Measurements from ENCODE around the gene PCSK2.

Gene PCSK2

GRCh38 chr20:17439616-17440296 lies 212.9 kb downstream of the PCSK2 start:
- Histone ChIP-seq H3K4me3 (ENCODE audit: severe bottlenecking) (no peak overlapping the region), H3K9me3 (ENCODE audit: severe bottlenecking) (no peaks in the 10 kb centered on the region), H3K4me1 (ENCODE audit: insufficient read depth, poor library complexity, severe bottlenecking) (no peaks in the 10 kb centered on the region), H3K27me3 (ENCODE audit: insufficient read depth, poor library complexity, severe bottlenecking) (peaks cover 7% of the 10 kb centered on the region), H3K36me3 (ENCODE audit: low read depth) (no peaks in the 10 kb centered on the region), H3K27ac (ENCODE audit: poor library complexity, severe bottlenecking) (no peak overlapping the region)
- no peak for TF ChIP-seq CTCF (IDR thresholded peaks at IDR 0.05; ENCODE audit: poor library complexity, severe bottlenecking)
- no peak for DNase-seq (ENCODE audit: low spot score)
- ATAC-seq (ENCODE audit: low read depth), result no peak

GRCh38 chr20:17441745-17442144 lies 214.9 kb downstream of the PCSK2 start:
- peaks cover 4% of the 10 kb centered on the region for H3K27me3 ChIP-seq (ENCODE audit: insufficient read depth, poor library complexity, severe bottlenecking)
- no peaks in the 10 kb centered on the region for H3K36me3 ChIP-seq (ENCODE audit: low read depth)
- no peak for DNase-seq (ENCODE audit: low spot score)
- no peaks in the 10 kb centered on the region for H3K9me3 ChIP-seq (ENCODE audit: severe bottlenecking)
- no peak overlapping the region for H3K27ac ChIP-seq (ENCODE audit: poor library complexity, severe bottlenecking)
- no peak overlapping the region for H3K4me3 ChIP-seq (ENCODE audit: severe bottlenecking)
- H3K4me1 ChIP-seq (ENCODE audit: insufficient read depth, poor library complexity, severe bottlenecking), result no peaks in the 10 kb centered on the region
- no peak for TF ChIP-seq CTCF (IDR thresholded peaks at IDR 0.05; ENCODE audit: poor library complexity, severe bottlenecking)
- ATAC-seq (ENCODE audit: low read depth), result no peak

GRCh38 chr20:17442588-17442987 lies 215.7 kb downstream of the PCSK2 start:
- Histone ChIP-seq H3K4me3 (ENCODE audit: severe bottlenecking) (no peak overlapping the region), H3K36me3 (ENCODE audit: low read depth) (no peaks in the 10 kb centered on the region), H3K27me3 (ENCODE audit: insufficient read depth, poor library complexity, severe bottlenecking) (peaks cover 6% of the 10 kb centered on the region), H3K9me3 (ENCODE audit: severe bottlenecking) (no peaks in the 10 kb centered on the region), H3K4me1 (ENCODE audit: insufficient read depth, poor library complexity, severe bottlenecking) (no peaks in the 10 kb centered on the region), H3K27ac (ENCODE audit: poor library complexity, severe bottlenecking) (no peak overlapping the region)
- TF ChIP-seq CTCF (IDR thresholded peaks at IDR 0.05; ENCODE audit: poor library complexity, severe bottlenecking), result no peak
- ATAC-seq (ENCODE audit: low read depth), result no peak
- no peak for DNase-seq (ENCODE audit: low spot score)

GRCh38 chr20:17443131-17443858 lies 216.5 kb downstream of the PCSK2 start:
- no peaks in the 10 kb centered on the region for H3K4me1 ChIP-seq (ENCODE audit: insufficient read depth, poor library complexity, severe bottlenecking)

More at GRCh38 chr20:17443131-17443858, 216.5 kb downstream of the PCSK2 start:
- ATAC-seq (ENCODE audit: low read depth) (no peak), DNase-seq (ENCODE audit: low spot score) (no peak)
- TF ChIP-seq CTCF (IDR thresholded peaks at IDR 0.05; ENCODE audit: poor library complexity, severe bottlenecking), result no peak
- Histone ChIP-seq H3K27me3 (ENCODE audit: insufficient read depth, poor library complexity, severe bottlenecking) (peaks cover 6% of the 10 kb centered on the region), H3K9me3 (ENCODE audit: severe bottlenecking) (no peaks in the 10 kb centered on the region), H3K27ac (ENCODE audit: poor library complexity, severe bottlenecking) (no peak overlapping the region), H3K36me3 (ENCODE audit: low read depth) (no peaks in the 10 kb centered on the region), H3K4me3 (ENCODE audit: severe bottlenecking) (no peak overlapping the region)
